NCI-H446 treated with DMSO at 0.1 percent for 48 hours (cell line): ENCODE measurements around the gene MFN2.

ENCODE experiments used
- DNase-seq: peaks from one replicate; lab custom pipeline; 2025; lab: John Stamatoyannopoulos, UW

The MFN2 gene

DNA sequence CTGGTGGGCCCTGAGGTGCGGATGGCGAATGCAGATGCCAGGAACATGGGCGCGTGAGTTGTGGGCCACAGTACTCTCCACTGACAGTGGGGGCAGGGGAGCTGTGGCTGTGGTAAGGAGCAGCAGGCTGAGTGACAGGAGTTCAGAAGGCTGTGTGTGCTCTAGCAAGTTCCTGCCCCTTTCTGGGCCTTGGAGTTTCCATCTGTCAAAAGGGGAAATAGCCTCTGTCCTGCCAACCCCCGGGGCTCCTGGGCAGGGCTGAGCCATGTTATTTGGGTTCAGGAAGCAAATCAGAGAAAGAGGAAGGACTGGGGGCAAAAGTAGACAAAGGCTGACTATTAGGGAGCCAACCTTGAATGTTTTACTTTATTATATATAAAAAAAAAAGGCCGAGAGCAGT is 19.5 kb upstream of the MFN2 start:
- DNase-seq, result no peak

DNA sequence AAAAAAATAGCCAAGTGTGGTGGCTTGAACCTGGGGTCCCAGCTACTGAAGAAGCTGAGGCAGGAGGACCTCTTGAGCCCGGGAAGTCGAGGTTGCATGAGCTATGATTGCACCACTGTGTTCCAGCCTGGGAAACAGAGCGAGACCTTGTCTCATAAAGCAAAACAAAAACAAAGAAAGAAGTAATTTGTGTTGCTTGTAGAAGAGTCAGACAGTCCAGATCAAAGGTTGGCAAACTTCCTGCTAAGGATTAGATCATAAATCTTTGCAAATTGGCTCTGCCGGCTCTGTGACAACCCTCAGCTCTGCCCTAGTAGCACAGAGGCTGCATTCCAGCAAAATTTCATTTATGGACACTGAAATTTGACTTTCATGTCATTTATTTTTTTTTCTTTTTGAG is 19.0 kb upstream of the MFN2 start:
- DNase-seq, result no peak

DNA sequence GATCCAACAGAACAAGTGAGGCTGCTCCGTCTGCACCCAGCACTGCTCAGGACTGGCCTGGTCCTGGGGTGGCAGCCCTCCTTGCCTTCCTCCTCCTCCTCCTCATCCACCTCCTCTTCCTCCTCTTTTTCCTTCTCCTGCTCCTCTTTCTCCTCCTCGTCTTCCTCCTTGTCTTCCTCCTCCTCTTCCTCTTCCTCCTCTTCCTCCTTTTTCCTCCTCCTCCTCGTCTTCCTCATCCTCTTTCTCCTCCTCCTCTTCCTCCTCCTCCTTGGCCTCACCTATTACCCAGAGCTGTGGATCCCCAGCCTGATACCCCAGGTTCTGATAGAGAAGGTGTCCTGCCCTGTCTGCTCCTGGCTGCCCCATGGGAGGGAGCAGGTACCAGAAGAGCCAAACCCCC is 16.6 kb upstream of the MFN2 start:
- DNase-seq, result no peak

DNA sequence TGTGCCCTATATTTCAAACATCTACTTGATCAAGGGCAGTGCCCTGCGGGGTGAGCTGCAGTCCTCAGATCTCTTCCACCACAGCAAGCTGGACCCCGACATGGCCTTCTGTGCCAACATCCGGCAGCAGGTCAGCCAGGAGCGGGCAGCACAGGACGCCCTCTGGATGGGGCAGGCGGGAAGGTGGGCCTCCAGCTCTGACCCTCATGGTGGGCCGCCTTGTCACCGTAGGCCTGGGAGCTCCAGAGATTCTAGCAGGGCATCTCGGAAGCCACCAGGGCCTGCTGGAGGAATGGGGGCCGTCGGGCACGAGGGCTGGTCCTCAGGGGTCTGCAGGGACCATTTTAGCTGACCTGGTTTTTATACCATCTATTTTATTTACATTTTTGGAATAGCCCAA is 15.6 kb upstream of the MFN2 start:
- DNase-seq, result no peak

DNA sequence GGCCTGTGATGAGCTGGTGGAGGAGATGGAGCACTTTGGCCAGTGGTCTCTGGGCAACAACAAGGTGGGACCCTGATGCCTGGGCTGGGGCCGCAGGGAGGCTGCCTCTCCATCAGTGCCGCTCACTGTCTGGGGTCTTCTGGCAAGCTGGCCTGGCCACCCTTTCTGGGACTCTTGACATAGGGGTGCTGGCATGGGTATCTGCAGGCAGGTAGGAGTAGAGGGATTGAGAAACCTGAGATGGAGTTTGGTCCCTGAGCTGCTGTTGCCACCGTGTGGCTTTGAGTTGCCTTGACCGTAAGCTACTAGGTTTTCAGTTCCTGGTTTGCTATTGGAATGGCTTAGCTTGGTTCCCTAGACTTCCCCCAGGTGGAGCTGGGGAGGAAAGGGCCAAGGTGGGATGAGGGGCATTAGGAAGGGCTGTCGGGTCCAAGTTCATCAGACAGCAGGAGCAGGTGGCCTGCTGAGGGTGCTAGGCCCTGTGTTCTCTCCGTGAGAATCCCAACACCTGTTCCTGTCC is 13.2 kb upstream of the MFN2 start:
- no peak for DNase-seq

DNA sequence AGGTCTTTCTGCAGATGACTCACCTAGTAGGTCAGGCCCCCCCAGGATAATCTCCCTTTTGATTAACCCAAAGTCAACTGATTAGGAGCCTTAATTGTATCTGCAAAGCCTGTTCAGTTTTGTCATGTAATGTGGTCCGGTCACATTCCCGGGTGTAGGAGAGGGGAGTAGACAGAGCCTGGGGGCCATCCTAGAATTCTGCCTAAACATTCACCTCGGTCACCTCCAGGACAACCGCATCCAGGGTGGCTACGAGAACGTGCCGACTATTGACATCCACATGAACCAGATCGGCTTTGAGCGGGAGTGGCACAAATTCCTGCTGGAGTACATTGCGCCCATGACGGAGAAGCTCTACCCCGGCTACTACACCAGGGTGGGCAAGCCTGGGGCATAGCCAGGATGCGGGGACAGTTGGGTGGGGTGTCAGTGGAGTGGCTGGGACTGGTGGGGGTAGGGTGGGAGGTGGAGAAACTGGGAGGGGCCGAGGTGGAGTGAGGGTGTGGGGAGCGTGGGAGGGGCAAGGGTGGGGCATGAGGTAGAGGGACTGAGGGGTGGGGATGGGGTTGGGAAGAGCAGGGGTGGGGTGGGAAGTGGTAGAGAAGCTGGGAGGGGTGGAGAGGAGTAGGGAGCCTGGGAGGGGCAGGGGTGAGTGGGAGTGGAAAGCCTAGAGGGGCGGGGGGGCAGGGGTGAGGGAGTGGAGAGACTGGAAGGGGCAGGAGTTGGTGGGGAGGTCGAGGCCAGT is 9.6 kb upstream of the MFN2 start:
- no peak for DNase-seq

DNA sequence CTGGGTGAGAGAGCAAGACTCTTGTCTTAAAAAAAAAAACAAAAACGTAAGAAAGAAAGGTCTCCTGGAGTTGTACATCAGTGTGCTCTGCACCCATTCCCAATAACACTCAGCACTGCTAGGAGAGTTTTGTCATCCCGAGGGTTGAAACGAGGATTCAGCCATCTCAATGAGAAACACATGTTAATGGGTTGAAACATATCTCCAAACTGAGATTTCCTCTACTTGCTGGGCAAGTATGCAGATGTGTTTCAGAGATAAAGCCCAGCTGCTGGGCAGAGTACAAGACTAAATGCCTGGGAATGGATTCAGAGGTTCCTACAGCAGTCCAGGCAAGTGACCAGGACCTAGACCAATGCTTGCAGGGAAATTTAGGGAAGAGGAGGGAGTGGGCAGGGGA is 2.6 kb upstream of the MFN2 start:
- DNase-seq, result no peak

DNA sequence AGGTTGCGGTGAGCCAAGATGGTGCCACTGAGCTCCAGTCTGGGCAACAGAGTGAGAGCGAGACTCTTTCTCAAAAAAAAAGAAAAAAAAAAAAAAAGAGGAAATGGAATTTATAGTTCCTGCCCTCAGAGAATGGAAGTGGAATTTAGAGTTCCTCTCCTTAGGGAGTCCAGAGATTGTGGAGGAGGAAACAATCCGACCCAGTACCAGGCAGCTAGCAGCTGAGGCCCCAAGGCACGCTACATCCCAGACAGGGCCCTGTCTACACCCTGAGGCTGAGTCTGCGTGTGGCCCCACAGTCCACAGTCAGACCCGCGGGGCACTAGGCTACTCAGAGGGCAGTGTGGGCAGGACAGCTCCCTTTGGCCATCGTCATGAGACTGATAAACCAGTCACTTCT is 1.9 kb upstream of the MFN2 start:
- no peak for DNase-seq

DNA sequence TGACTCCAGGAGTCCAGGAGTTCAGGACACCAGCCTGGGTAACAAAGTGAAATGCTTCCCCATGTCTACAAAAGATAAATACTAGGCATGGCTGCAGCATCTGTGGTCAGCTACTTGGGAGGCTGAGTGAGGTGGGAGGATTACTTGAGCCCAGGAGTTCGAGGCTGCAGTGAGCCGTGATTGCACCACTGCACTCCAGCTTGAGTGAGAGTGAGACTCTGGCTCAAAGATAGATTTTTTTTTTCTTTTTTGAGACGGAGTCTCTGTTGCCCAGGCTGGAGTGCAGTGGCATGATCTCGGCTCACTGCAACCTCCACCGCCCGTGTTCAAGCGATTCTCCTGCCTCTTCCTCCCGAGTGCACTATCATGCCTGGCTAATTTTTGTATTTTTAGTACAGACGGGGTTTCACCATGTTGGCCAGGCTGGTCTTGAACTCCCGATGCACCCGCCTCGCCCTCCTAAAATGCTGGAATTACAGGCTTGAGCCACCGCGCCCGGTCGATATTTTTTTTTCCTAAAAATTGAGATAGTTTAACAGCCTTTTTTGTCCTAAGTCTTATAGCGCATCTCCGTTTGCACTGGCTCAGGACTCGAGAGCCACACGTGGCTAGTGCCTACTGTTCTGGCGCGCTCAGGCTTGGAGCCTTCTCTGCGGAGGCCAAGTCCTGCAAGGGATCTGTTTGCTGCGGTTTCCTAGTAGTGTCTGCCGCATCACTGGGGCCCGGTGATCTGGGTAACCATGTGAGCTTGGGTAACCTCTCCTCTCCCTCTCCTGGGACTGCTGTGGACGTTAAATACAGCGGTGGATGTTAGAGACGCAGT is 1.0 kb upstream of the MFN2 start:
- peak; percentile 78 for DNase-seq

DNA sequence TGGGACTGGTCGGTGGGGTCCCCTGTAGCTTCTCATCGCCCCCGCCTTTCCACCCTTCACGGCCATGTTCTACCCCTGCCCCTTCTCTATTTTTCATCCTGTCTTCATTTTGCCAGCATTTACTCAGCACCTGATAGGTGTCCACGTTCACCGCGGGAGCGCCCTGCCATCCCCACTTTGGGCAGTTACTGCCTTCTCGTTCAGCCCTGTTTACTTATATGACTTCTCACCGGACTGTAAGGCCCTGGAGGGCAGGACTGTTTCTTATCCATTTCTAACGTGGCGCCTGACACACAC is 380 bp downstream of the MFN2 start:
- DNase-seq, result no peak

DNA sequence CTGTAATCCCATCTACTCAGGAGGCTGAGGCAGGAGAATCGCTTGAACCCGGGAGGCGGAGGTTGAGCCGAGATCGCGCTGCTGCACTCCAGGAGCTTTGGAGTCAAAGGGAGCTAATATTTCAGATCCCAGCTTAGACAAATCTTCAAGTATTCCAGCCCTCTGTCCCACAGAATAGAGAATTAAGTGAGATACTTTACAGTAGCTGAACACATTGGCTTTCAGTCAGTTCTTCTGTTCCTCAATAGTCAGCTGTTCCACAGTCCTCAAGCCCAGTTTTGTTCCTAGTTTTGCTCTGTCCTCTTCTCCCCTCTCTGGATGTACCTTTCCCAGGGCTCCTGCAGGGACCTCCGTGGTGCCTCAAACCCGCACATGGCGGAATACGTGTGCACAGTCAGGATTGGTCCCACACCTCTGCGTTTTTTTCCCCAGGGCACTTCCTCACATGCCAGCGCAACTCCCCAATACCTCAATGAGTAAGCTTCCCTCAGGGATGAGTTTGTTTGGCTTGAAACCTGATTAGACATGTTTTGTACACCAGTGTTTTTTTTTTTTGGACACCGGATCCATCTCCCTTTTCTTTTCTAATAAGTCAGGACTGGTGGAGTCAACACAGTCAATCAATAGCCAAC is 1.2 kb downstream of the MFN2 start:
- DNase-seq, result no peak

DNA sequence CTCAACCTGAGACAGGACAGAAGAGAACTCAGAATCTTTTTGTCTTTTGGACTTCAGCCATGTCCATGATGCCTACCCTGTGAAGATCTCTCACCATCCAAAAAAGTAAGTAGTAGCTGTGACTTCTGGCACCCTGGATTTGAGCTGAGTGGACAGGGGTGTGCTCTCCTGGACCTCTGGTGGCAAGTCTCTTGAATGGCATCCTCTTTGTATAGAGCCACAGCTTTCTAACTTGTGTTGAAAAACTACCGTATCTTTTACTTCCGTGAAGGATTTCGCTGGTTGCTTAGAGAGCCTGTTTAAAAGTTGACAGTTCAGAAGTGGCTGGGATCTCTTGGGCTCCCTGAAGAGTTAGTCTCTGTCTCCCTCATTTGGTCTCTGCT is 1.8 kb downstream of the MFN2 start:
- DNase-seq, result no peak

DNA sequence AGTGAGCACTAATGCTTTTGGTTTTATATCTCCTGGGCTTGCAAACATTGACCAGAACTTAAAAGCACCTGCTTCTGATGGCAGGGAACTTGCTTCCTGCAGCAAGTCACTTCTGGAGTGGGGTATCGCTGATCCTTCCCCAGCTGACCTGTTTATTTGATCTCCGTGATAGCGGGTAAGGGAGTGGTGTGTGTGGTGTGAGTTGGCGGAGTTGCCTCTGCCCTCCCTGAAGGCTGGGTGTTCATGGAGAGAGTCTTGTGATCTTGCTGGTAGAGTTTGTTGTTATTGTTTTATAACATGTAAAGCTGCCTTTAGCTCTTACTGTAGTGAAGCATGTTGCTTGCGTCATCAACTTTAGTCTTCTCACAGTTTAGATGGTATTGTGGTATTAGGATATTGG is 3.9 kb downstream of the MFN2 start:
- no peak for DNase-seq

DNA sequence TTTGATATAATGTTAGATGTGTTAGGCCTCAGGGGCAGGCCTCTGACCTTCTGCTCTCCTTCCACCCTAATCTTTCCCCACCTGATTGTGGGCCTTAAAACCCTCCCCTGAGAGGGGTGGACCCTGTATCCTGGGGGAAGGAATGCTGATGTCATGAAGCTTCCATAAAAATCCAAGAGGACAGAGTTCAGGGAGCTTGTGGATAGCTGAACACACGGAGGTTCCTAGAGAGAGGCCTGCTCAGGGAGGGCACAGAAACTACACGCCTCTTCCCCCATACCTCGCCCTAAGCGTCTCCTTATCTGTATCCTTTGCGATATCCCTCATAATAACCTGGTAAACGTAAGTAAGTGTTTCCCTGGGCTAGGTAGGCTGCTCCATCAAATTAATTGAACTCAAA is 4.3 kb downstream of the MFN2 start:
- no peak for DNase-seq

DNA sequence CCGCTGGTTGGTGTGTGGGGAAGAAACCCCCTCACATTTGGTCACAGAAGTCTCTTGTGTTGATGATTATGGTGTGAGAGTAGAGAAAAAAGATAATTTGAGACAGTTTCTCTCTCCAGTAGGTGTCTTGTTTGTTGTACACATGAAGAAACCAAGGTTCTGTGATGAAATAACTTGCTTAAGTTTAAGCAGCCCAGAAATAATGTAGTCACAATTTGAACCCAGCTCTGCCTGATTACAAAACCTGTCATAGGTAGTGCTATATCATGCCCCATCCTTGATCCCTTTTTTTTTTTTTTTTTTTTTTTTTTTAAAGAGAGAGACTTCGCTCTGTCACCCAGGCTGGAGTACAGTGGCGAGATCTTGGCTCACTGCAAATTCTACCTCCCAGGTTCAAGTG is 4.9 kb downstream of the MFN2 start:
- DNase-seq, result no peak

DNA sequence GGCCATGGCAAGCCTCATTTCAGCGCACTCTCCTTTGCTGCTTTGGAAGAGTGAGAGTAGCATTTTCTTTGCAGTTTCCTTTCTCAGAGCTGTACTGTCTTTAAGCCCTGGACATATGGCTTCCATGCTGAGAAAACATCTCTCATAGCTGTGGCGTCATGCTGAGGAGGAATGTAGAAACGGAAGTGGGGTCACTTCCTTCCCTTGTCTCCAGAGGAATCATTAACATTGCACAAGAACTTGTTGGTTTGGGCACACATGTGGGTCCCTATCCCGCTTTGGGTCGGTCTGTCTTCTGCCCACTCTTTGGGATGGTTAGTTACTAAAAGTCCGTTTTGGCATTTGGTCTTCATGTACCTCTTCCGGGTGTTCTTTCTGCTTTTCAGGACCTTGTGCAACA is 5.6 kb downstream of the MFN2 start:
- no peak for DNase-seq

DNA sequence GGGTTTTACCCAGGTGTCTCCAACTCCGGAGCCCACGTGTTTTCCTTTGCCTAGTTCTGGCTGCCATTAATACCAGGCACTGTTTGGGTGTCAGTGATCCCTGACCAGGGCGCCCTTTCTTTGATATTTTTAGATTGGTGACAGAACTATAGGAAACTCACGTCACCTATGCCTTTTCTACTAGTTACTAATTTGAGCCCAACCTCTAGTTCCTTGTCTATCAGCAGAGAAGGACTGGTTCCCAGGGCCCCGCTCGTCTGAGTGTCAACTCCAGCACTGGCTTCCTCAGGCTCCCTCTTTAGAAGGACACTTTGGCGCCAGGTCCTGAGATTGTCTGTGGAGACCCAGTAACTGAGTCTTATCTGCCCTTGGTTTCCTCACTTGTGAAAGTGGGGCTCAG is 9.4 kb downstream of the MFN2 start:
- no peak for DNase-seq

DNA sequence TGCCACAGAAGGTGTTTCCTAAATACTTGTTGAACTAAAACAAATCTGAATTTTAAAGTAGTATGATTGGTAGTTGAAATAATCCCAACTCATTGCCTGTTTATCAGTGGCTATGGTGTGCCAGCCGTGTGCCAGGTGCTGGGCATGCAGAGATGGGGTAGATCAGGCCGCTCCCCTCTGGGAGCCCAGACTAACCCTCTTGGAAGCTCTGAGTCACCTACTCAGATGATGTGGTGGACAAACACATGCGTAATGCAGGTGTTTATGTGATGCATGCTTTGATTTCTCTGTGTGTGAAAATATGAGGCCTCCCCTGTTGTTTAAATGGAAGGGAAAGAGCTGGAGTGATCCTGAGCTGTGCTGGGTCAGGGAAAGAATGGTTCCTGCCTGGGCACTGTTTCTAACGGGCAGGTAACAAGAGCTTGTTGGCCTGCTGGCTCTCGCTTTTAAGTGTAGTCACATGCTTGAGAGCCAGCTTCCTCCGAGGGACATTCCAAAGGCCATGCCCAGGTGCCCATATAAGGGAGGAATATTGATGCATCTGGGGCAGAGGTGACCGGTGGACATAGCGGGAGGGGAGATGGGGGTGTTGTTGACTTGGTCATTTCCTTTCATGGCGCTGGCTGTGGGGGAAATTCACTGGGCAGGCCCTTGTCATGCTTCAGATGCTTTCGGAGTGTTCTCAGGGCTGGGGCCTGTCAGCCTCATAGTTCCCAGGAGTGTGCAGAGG is 10.2 kb downstream of the MFN2 start:
- DNase-seq, result no peak

DNA sequence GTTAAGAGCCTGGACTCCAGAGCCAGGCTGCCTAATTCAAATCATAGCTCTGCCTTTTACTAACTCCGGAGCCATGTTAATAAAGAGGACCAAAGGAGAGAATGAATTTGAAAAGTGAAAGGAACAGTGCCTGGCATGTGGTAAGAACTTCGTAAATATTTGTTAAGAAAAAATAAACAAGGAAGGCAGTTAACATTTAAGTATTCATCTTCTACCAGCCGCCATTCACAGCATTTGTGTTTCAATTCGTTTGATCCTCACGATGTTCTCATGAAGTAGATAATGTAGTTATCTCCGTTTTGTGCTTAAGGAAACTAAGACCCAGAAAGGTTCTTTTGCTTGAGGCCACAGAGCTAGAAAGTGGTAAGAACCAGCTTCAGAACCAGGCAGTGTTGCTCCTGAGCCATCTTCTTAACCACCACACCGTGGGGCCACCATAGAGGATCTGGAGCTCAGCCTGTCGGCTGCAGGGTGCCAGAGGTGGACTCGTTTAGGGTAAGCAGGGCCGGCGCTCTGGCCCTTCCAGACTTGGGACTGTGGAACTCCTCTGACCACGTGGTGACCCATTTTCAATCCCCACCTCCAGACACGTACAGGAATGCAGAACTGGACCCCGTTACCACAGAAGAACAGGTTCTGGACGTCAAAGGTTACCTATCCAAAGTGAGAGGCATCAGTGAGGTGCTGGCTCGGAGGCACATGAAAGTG is 11.9 kb downstream of the MFN2 start:
- DNase-seq, result no peak

DNA sequence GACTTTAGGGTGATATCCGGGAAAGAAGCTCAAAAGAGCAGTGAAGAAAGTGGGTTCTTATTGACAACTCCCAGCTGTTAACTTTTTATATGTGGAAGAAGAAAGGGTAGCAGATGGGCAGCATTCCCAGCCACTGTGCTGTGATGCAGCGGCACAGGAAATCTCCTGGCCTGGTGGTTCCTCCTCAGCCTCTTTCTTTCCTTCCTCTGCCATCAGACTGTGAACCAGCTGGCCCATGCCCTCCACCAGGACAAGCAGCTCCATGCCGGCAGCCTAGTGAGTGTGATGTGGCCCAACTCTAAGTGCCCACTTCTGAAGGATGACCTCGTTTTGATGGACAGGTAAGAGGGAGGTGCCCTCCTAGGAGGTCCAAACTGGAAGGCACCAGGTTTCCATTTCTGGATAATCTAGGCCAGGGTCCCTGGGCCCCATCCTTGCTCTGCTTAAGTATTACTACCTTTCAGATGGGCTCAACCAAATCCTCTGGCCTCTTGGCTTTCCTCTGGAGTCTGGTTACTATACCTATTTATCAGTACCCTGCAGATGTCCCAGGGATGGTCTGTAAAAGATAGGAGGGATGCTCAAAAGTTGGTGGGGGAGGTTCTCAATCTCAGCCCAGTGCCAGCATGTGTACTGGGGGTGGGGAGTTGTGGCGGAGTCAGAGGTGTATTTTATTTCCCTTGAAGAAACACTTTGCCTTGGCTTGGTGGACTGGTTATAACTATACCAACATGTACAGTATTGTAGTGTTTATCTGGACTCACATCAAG is 17.0 kb downstream of the MFN2 start:
- DNase-seq, result no peak

DNA sequence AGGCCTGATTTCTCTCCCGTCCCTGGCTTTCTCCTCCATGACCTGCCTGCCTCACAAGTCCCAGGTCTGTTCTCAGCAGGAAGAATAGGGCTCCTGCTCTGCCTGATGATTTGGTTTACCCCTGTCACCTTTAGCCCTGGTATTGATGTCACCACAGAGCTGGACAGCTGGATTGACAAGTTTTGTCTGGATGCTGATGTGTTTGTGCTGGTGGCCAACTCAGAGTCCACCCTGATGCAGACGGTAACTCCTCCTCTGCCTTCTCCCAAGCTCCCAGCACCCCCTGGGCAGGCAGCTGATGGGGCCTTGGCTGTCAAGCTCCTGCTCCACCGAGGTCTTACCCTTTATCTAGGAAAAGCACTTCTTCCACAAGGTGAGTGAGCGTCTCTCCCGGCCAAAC is 18.4 kb downstream of the MFN2 start:
- DNase-seq, result no peak
